ENCODE results near the gene NGEF.

- TF ChIP-seq TARDBP (IDR thresholded peaks at IDR 0.05; ENCODE audit: borderline replicate concordance) (no peak), CTCF (IDR thresholded peaks at IDR 0.05 in 2 of 3, conservative IDR thresholded peaks at IDR 0.05 in 1 of 3; ENCODE audit: control insufficient read depth in 2 of 3, extremely low read depth in 1 of 3, insufficient read depth in 1 of 3, low read depth in 3 of 3, low read length in 3 of 3) (no peak), POLR2AphosphoS5 (IDR thresholded peaks at IDR 0.05; ENCODE audit: low read length) (no peak), EP300 (IDR thresholded peaks at IDR 0.05; ENCODE audit: borderline replicate concordance in 1 of 2, control insufficient read depth in 1 of 2, low read depth in 2 of 2, low read length in 2 of 2) (no peak), IRF3 (IDR thresholded peaks at IDR 0.05) (no peak), CUX1 (IDR thresholded peaks at IDR 0.05; ENCODE audit: insufficient replicate concordance, low read depth, low read length) (no peak), EGR1 (IDR thresholded peaks at IDR 0.05; ENCODE audit: borderline replicate concordance in 1 of 2, low read depth in 2 of 2, low read length in 2 of 2) (no peak), USF1 (IDR thresholded peaks at IDR 0.05; ENCODE audit: borderline replicate concordance, extremely low read length, insufficient read depth, low read depth, low read length) (no peak), SPI1 (IDR thresholded peaks at IDR 0.05; ENCODE audit: borderline replicate concordance, insufficient read depth, low read depth, low read length) (no peak), MYC (IDR thresholded peaks at IDR 0.05; ENCODE audit: insufficient read depth, insufficient read length, insufficient replicate concordance, low read length, severe bottlenecking) (no peak)
Observed at GRCh38 chr2:232925821-232926156, 87.3 kb downstream of the NGEF start.
